Endothelial cell of umbilical vein (primary cell): ENCODE results near the gene NXPH1. TPM values are rescaled to one million over a fixed set of nuclear protein-coding genes. Genes with fewer than 3 reads are reported as not detected.

Experiments
- BruUV-seq: library from RNA; stranded (reverse); fragments of 400-500 nt; replicated peaks from 2 replicates; lab custom pipeline; 2021; lab: Mats Ljungman, UMichigan
- CTCF ChIA-PET: fragments of 300-600, 350-600 bp; sonication (Branson Sonifier 250); formaldehyde crosslinking; loops from one replicate; lab custom pipeline; 2021; ENCODE audit warnings: antibody characterized with exemption, inconsistent platforms; lab: Charles Lee
- POLR2A ChIA-PET: fragments of 300-600, 350-600 bp; sonication (Branson Sonifier 250); formaldehyde crosslinking; loops from one replicate; lab custom pipeline; 2021; ENCODE audit warnings: antibody characterized with exemption, inconsistent platforms; lab: Charles Lee
- DNase-seq: peaks from one replicate; pipeline ENCODE4 v3.0.0-alpha.2; 2011; ENCODE audit warnings: low read depth, low spot score
- FAIRE-seq: peaks from 2 replicates; lab custom pipeline; 2011; peaks lifted over from hg19 to GRCh38; lab: Jason Lieb, UNC
- H2AFZ ChIP-seq: 2 replicates; pipeline ENCODE4 v1.6.0; 2012; ENCODE audit warnings: low read depth, low read length, control low read depth, inconsistent platforms
- H3K27ac ChIP-seq: 2 replicates; pipeline ENCODE4 v1.5.1; 2011; ENCODE audit warnings: low read depth, mild to moderate bottlenecking, control low read depth, low read length, moderate library complexity; ENCODE audit not compliant: insufficient read depth
- H3K27me3 ChIP-seq, 2 experiments: 2 replicates each; pipeline versions ENCODE4 v1.6.0 to v1.6.1; 2011; ENCODE audit warnings: low read length in 2 of 2, mixed read lengths in 1 of 2; ENCODE audit not compliant: control insufficient read depth in 2 of 2, insufficient read depth in 2 of 2
- H3K36me3 ChIP-seq, 2 experiments: 2 replicates in 1 of 2; 3 replicates in 1 of 2; pipeline ENCODE4 v1.5.1; 2011; ENCODE audit warnings: low read length in 2 of 2, mild to moderate bottlenecking in 1 of 2, moderate library complexity in 1 of 2; ENCODE audit not compliant: control insufficient read depth in 2 of 2, insufficient read depth in 2 of 2; ENCODE audit errors: extremely low read depth in 1 of 2
- H3K4me1 ChIP-seq: 3 replicates; pipeline ENCODE4 v1.5.1; 2011; ENCODE audit warnings: mild to moderate bottlenecking, low read length; ENCODE audit not compliant: control insufficient read depth, insufficient read depth; ENCODE audit errors: extremely low read depth
- H3K4me2 ChIP-seq: 2 replicates; pipeline ENCODE4 v1.6.1; 2011; ENCODE audit warnings: low read length, control low read depth, mixed read lengths; ENCODE audit not compliant: insufficient read depth
- H3K4me3 ChIP-seq, 3 experiments: fragments of 200-600 bp in 1 of 3; sonication (generic), shearing (Covaris generic) in 1 of 3; replicated peaks in 1 of 3; 2 replicates each; pipeline ENCODE4 v1.5.1; 2011 to 2016; ENCODE audit warnings: control low read depth in 3 of 3, low read length in 3 of 3, mild to moderate bottlenecking in 2 of 3, inconsistent platforms in 1 of 3, low read depth in 1 of 3, moderate library complexity in 1 of 3; ENCODE audit not compliant: insufficient read depth in 1 of 3
- H3K79me2 ChIP-seq: 2 replicates; pipeline ENCODE4 v1.6.0; 2012; ENCODE audit warnings: low read length, inconsistent platforms; ENCODE audit not compliant: control insufficient read depth, insufficient read depth
- H3K9ac ChIP-seq: replicated peaks from 2 replicates; pipeline ENCODE3; 2011; ENCODE audit warnings: low read length, control low read depth; ENCODE audit not compliant: insufficient read depth; ENCODE audit errors: extremely low read depth
- H3K9me1 ChIP-seq: replicated peaks from 3 replicates; pipeline ENCODE4 v1.6.0; 2011; ENCODE audit warnings: mild to moderate bottlenecking, low read length; ENCODE audit not compliant: control insufficient read depth, insufficient read depth; ENCODE audit errors: extremely low read depth
- H3K9me3 ChIP-seq: replicated peaks from 2 replicates; pipeline ENCODE4 v1.5.1; 2012; ENCODE audit warnings: low read length, inconsistent platforms; ENCODE audit not compliant: control insufficient read depth, insufficient read depth
- H4K20me1 ChIP-seq: replicated peaks from 2 replicates; pipeline ENCODE3; 2011; ENCODE audit warnings: mild to moderate bottlenecking, low read length; ENCODE audit not compliant: control insufficient read depth, insufficient read depth; ENCODE audit errors: extremely low read depth
- EZH2 ChIP-seq: IDR thresholded peaks from 2 replicates; pipeline ENCODE4 v1.6.1; 2012; ENCODE audit warnings: borderline replicate concordance, low read depth, mild to moderate bottlenecking, moderate library complexity, low read length, inconsistent platforms; ENCODE audit not compliant: severe bottlenecking
- FOS ChIP-seq: IDR thresholded peaks from 2 replicates; pipeline ENCODE4 v1.6.1; 2011; ENCODE audit warnings: mild to moderate bottlenecking, low read length, moderate library complexity, borderline replicate concordance; ENCODE audit not compliant: insufficient read depth
- GATA2 ChIP-seq: IDR thresholded peaks from 2 replicates; pipeline ENCODE4 v1.7.0; 2011; ENCODE audit warnings: low read depth, mild to moderate bottlenecking, moderate library complexity, mixed read lengths, low read length; ENCODE audit not compliant: insufficient read length, insufficient read depth
- JUN ChIP-seq: IDR thresholded peaks from 2 replicates; pipeline ENCODE4 v1.6.1; 2011; ENCODE audit warnings: borderline replicate concordance, low read depth; ENCODE audit not compliant: insufficient read length, insufficient read depth
- MYC ChIP-seq: IDR thresholded peaks from one replicate; pipeline ENCODE4 v1.6.1; 2011; ENCODE audit warnings: mild to moderate bottlenecking, low read depth, low read length
- POLR2A ChIP-seq: IDR thresholded peaks from 2 replicates; pipeline ENCODE4 v1.6.1; 2012; ENCODE audit warnings: low read depth, mild to moderate bottlenecking, control low read depth, low read length
- POLR2AphosphoS5 ChIP-seq: IDR thresholded peaks from 2 replicates; pipeline ENCODE4 v1.6.1; 2012; ENCODE audit warnings: low read depth, mild to moderate bottlenecking, control low read depth, low read length, moderate library complexity; ENCODE audit not compliant: insufficient read depth
- dilution Hi-C: fragments of 300-500 bp; cut with MboI; formaldehyde crosslinking; loops from one replicate; pipeline ENCODE4 v1.15.0; 2019; ENCODE audit warnings: low sequenced_read_pairs; ENCODE audit not compliant: extremely low pct_ligation_motif_present
- intact Hi-C: fragments of 100-400 bp; cut with micrococcal nuclease; formaldehyde crosslinking; loops from one replicate; pipeline ENCODE4 v1.10.0; 2022
- polyA plus RNA-seq, 4 experiments: library from polyadenylated mRNA; depleted of rRNA in 3 of 4; stranded (reverse) in 3 of 4; unstranded in 1 of 4; fragments of >200 nt; gene quantifications; 2 replicates each; pipeline versions ENCODE4 v1.2.1 to v1.2.3, GENCODE V29; 2011 to 2012; ENCODE audit warnings: missing spikeins in 1 of 4
- total RNA-seq: library from RNA; stranded (reverse); gene quantifications from 2 replicates; pipeline ENCODE4 v1.2.3, GENCODE V29; 2021
- TF ChIP-seq, protein P1 (sequence below): IDR thresholded peaks from 2 replicates; pipeline ENCODE4 v1.6.1; 2011; ENCODE audit not compliant: insufficient read depth, insufficient read length
- TF ChIP-seq, protein P2 (sequence below), 2 donors: IDR thresholded peaks; 1 replicate in 1 of 2; 2 replicates in 1 of 2; pipeline ENCODE4 v1.5.1; 2011; ENCODE audit warnings: low read length in 2 of 2, mild to moderate bottlenecking in 2 of 2, moderate library complexity in 2 of 2, control low read depth in 1 of 2, inconsistent platforms in 1 of 2, low read depth in 1 of 2; ENCODE audit not compliant: insufficient read depth in 1 of 2; ENCODE audit errors: extremely low read depth in 1 of 2

Gene NXPH1
- total and polyA plus RNA-seq, 2 donors (not counting 3 experiments of a cell fraction or from before 2014, with no cell fraction given) = not detected

DNA sequence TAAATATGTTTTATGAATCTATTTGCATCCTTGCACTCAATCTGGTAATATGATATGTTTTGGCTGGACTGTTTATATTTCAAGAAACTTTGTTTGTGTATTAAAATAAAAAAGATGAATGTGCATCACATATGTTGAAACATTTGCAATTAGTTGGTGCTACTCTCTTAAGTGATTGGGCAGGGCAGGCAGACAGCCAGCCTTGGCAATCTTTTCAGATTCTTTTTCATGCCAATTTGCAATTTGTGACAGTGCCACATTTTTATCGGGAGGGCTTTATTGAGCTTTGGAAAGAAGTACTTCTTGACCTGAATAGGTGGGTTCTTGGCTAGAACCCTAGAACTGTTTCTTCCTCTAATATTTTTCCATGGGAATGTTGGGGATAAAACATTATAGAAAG is 152.2 kb downstream of the NXPH1 start:
- Histone ChIP-seq H3K9ac (no peak overlapping the region), H3K27me3 (no peaks in the 10 kb centered on the region), H4K20me1 (no peaks in the 10 kb centered on the region), H3K27ac (no peak overlapping the region), H2AFZ (no peak overlapping the region), H3K9me1 (no peaks in the 10 kb centered on the region), H3K79me2 (no peaks in the 10 kb centered on the region), H3K4me3 (no peak overlapping the region), H3K4me2 (no peak overlapping the region), H3K9me3 (peaks cover 2% of the 10 kb centered on the region), H3K36me3 (no peaks in the 10 kb centered on the region), H3K4me1 (no peaks in the 10 kb centered on the region)
- TF ChIP-seq POLR2AphosphoS5 (no peak), JUN (no peak), FOS (no peak), EZH2 (no peak), POLR2A (no peak), GATA2 (no peak), MYC (no peak)
- TF ChIP-seq, protein P1, sequence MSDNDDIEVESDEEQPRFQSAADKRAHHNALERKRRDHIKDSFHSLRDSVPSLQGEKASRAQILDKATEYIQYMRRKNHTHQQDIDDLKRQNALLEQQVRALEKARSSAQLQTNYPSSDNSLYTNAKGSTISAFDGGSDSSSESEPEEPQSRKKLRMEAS = no peak
- TF ChIP-seq, protein P2, sequence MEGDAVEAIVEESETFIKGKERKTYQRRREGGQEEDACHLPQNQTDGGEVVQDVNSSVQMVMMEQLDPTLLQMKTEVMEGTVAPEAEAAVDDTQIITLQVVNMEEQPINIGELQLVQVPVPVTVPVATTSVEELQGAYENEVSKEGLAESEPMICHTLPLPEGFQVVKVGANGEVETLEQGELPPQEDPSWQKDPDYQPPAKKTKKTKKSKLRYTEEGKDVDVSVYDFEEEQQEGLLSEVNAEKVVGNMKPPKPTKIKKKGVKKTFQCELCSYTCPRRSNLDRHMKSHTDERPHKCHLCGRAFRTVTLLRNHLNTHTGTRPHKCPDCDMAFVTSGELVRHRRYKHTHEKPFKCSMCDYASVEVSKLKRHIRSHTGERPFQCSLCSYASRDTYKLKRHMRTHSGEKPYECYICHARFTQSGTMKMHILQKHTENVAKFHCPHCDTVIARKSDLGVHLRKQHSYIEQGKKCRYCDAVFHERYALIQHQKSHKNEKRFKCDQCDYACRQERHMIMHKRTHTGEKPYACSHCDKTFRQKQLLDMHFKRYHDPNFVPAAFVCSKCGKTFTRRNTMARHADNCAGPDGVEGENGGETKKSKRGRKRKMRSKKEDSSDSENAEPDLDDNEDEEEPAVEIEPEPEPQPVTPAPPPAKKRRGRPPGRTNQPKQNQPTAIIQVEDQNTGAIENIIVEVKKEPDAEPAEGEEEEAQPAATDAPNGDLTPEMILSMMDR (IDR thresholded peaks at IDR 0.05; ENCODE audit: extremely low read depth in 1 of 2, insufficient read depth in 1 of 2, low read depth in 1 of 2, low read length in 2 of 2) = no peak
- no TSS peak for BruUV-seq
- intact Hi-C loops (no loop called here), dilution Hi-C loops (no loop called here)
- CTCF ChIA-PET = no interaction called here
- no peak for DNase-seq
- no peak for FAIRE-seq
- POLR2A ChIA-PET = no interaction called here
